ENCODE measurements around the gene AOPEP. TPM values are rescaled to one million over a fixed set of nuclear protein-coding genes. Genes with fewer than 3 reads are reported as not detected.

AOPEP gene
- polyA plus RNA-seq, 1 donor from 2014 or later: 10.0 TPM

DNA sequence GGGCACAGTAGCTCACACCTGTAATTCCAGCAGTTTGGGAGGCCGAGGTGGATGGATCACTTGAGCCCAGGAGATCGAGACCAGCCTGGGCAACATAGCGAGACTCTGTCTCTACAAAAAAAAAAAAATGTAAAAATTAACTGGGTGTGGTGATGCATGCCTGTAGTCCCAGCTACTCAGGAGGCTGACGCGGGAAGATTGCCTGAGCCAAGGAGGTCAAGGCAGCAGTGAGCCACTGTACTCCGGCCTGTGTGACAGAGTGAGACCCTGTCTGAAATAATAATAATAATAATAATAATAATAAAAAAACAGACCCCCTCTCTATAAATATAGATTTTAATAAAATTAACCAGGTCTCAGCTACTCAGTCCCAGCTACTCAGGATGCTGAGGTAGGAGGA is 179.7 kb downstream of the AOPEP start:
- Histone ChIP-seq H3K27me3 (ENCODE audit: insufficient read depth, low read depth, low read length) (no peaks in the 10 kb centered on the region), H3K79me2 (replicated peaks; ENCODE audit: insufficient read depth, low read length) (no peaks in the 10 kb centered on the region), H4K20me1 (ENCODE audit: insufficient read depth) (no peaks in the 10 kb centered on the region), H3K9me2 (ENCODE audit: insufficient read depth, low read length) (no peaks in the 10 kb centered on the region), H2AFZ (ENCODE audit: low read depth, low read length) (no peak overlapping the region), H3K4me2 (ENCODE audit: low read length) (no peak overlapping the region), H3K9ac (ENCODE audit: low read length) (no peak overlapping the region), H3F3A (ENCODE audit: insufficient read depth, low read length, poor library complexity, severe bottlenecking) (no peaks in the 10 kb centered on the region), H3K36me3 (ENCODE audit: insufficient read depth, low read length) (no peaks in the 10 kb centered on the region), H3K9me3 (ENCODE audit: low read length) (no peaks in the 10 kb centered on the region), H3K27ac (ENCODE audit: low read length) (no peak overlapping the region), H3K4me3 (ENCODE audit: low read length) (no peak overlapping the region)
- no peak for TF ChIP-seq SMC3 (conservative IDR thresholded peaks at IDR 0.05; ENCODE audit: poor library complexity)
- TF ChIP-seq, protein P1, sequence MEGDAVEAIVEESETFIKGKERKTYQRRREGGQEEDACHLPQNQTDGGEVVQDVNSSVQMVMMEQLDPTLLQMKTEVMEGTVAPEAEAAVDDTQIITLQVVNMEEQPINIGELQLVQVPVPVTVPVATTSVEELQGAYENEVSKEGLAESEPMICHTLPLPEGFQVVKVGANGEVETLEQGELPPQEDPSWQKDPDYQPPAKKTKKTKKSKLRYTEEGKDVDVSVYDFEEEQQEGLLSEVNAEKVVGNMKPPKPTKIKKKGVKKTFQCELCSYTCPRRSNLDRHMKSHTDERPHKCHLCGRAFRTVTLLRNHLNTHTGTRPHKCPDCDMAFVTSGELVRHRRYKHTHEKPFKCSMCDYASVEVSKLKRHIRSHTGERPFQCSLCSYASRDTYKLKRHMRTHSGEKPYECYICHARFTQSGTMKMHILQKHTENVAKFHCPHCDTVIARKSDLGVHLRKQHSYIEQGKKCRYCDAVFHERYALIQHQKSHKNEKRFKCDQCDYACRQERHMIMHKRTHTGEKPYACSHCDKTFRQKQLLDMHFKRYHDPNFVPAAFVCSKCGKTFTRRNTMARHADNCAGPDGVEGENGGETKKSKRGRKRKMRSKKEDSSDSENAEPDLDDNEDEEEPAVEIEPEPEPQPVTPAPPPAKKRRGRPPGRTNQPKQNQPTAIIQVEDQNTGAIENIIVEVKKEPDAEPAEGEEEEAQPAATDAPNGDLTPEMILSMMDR (IDR thresholded peaks at IDR 0.05; ENCODE audit: poor library complexity, severe bottlenecking): no peak
- no peak for TF ChIP-seq POLR2AphosphoS5 (IDR thresholded peaks at IDR 0.05)
- no peak for TF ChIP-seq MXI1 (conservative IDR thresholded peaks at IDR 0.05; ENCODE audit: poor library complexity, severe bottlenecking)
- TF ChIP-seq, protein P2, sequence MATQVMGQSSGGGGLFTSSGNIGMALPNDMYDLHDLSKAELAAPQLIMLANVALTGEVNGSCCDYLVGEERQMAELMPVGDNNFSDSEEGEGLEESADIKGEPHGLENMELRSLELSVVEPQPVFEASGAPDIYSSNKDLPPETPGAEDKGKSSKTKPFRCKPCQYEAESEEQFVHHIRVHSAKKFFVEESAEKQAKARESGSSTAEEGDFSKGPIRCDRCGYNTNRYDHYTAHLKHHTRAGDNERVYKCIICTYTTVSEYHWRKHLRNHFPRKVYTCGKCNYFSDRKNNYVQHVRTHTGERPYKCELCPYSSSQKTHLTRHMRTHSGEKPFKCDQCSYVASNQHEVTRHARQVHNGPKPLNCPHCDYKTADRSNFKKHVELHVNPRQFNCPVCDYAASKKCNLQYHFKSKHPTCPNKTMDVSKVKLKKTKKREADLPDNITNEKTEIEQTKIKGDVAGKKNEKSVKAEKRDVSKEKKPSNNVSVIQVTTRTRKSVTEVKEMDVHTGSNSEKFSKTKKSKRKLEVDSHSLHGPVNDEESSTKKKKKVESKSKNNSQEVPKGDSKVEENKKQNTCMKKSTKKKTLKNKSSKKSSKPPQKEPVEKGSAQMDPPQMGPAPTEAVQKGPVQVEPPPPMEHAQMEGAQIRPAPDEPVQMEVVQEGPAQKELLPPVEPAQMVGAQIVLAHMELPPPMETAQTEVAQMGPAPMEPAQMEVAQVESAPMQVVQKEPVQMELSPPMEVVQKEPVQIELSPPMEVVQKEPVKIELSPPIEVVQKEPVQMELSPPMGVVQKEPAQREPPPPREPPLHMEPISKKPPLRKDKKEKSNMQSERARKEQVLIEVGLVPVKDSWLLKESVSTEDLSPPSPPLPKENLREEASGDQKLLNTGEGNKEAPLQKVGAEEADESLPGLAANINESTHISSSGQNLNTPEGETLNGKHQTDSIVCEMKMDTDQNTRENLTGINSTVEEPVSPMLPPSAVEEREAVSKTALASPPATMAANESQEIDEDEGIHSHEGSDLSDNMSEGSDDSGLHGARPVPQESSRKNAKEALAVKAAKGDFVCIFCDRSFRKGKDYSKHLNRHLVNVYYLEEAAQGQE (IDR thresholded peaks at IDR 0.05; ENCODE audit: borderline replicate concordance): no peak
- no peak for TF ChIP-seq EZH2 (IDR thresholded peaks at IDR 0.05; ENCODE audit: borderline replicate concordance, insufficient read depth, low read length, poor library complexity, severe bottlenecking)
- no peak for TF ChIP-seq EP300 (conservative IDR thresholded peaks at IDR 0.05; ENCODE audit: poor library complexity, severe bottlenecking)
- TF ChIP-seq TAF1 (IDR thresholded peaks at IDR 0.05; ENCODE audit: low read depth): no peak
- TF ChIP-seq RAD21 (conservative IDR thresholded peaks at IDR 0.05): no peak

DNA sequence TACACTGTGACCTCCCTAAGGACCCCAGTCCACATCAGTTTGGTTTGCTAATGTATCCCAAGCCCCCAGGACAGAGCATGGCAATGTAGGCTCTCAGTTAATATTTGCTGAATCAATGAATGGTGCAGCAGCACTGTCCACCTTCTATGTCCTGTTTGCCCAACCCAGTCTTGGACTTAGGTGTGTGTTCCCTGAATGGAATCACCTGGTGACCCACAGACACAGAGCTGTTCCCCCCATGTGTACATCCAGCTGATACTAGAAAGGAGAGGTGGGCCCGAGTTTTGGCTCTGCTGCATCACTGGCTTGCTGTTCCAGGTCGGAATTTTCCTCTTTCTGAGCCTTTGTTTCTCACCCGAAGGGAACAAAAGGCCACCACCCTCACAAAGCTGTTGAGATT is 180.2 kb downstream of the AOPEP start:
- Histone ChIP-seq H3K9me2 (ENCODE audit: insufficient read depth, low read length) (no peaks in the 10 kb centered on the region), H2AFZ (ENCODE audit: low read depth, low read length) (no peak overlapping the region), H3K4me2 (ENCODE audit: low read length) (no peak overlapping the region), H3K4me3 (ENCODE audit: low read length) (no peak overlapping the region), H3K9me3 (ENCODE audit: low read length) (no peaks in the 10 kb centered on the region), H3K27me3 (ENCODE audit: insufficient read depth, low read depth, low read length) (no peaks in the 10 kb centered on the region), H3K9ac (ENCODE audit: low read length) (no peak overlapping the region), H4K20me1 (ENCODE audit: insufficient read depth) (no peaks in the 10 kb centered on the region), H3K27ac (ENCODE audit: low read length) (no peak overlapping the region), H3K36me3 (ENCODE audit: insufficient read depth, low read length) (no peaks in the 10 kb centered on the region), H3F3A (ENCODE audit: insufficient read depth, low read length, poor library complexity, severe bottlenecking) (no peaks in the 10 kb centered on the region), H3K79me2 (replicated peaks; ENCODE audit: insufficient read depth, low read length) (no peaks in the 10 kb centered on the region)
- TF ChIP-seq, protein P2 (IDR thresholded peaks at IDR 0.05; ENCODE audit: borderline replicate concordance): no peak
- TF ChIP-seq, protein P1 (IDR thresholded peaks at IDR 0.05; ENCODE audit: poor library complexity, severe bottlenecking): no peak
- TF ChIP-seq TAF1 (IDR thresholded peaks at IDR 0.05; ENCODE audit: low read depth) (no peak), SMC3 (conservative IDR thresholded peaks at IDR 0.05; ENCODE audit: poor library complexity) (no peak)
